GM12874 (cell line): ENCODE data around the gene GAL.

ENCODE experiments used
- TF ChIP-seq, protein P1 (sequence below): IDR thresholded peaks from 2 replicates; pipeline ENCODE4 v1.5.1; 2011; ENCODE audit warnings: low read depth, mild to moderate bottlenecking, control low read depth, low read length, moderate library complexity; ENCODE audit not compliant: insufficient read depth

The GAL gene

DNA sequence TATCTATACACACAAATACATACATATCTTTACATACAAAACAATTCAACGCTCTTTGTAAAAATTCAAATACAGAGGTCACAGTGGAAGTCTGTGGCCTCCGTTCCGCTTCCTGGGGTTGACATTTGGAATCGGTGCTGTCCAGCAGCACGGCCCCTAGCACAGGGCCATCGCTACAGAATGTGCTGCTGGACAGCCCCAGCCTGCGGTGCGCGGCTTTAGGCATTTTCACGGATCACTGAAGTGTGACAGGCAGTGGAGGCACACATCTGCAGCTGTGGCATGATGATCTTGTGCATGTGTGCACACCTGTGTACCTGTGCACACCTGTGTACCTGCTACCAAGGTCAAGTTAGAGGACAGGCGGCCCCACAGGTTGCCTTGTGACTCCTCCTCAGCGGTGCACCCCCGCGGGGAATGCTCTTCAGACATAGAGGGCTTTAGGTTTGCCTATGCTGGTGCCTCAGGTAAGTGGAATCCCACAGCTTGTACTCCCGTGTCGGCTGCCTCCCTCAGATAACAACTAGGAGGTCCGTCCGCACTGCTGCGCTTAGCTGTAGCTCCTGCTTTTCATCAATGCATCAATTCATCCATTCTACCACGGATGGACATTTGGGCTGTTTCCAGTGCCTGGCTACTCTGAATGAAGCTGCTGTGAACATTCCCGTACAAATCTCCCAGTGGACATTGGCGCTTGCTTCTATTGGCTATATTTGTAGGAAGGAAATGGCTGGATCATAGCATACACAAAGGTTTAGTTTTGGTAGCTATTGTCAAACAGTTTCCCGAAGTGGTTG, 29.9 kb downstream of the GAL start:
- TF ChIP-seq, protein P1, sequence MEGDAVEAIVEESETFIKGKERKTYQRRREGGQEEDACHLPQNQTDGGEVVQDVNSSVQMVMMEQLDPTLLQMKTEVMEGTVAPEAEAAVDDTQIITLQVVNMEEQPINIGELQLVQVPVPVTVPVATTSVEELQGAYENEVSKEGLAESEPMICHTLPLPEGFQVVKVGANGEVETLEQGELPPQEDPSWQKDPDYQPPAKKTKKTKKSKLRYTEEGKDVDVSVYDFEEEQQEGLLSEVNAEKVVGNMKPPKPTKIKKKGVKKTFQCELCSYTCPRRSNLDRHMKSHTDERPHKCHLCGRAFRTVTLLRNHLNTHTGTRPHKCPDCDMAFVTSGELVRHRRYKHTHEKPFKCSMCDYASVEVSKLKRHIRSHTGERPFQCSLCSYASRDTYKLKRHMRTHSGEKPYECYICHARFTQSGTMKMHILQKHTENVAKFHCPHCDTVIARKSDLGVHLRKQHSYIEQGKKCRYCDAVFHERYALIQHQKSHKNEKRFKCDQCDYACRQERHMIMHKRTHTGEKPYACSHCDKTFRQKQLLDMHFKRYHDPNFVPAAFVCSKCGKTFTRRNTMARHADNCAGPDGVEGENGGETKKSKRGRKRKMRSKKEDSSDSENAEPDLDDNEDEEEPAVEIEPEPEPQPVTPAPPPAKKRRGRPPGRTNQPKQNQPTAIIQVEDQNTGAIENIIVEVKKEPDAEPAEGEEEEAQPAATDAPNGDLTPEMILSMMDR, result no peak

DNA sequence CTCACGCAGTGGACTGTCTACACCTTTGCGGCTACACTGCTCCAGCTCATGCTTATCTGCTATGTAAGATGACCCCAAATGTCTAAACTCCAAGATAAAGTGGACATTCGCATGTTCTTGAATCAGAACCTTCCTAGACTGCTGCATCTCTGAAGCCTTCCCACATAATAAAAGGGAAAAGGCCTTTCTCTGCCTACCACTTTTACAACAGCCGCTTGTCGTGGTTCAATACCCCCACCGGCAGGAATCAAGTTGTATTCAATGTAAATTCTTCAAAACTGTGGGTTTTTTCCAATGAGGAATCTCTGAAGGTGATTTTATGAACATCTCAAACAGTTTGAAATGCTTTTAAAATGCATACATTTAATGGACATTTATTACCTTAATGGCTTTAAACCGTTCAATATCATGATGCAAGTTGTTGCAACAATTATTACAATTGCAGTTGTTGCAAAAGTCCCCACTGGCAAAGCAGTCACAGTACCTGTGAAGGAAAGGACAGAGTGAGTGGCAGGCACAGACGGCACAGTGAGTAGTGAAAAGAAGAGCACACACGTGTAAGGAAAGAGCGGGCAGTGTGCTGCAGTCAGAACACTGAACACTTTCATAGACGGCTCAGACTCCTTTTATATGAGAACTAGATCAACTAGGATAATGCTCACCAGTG, 31.2 kb downstream of the GAL start:
- TF ChIP-seq, protein P1, result no peak

DNA sequence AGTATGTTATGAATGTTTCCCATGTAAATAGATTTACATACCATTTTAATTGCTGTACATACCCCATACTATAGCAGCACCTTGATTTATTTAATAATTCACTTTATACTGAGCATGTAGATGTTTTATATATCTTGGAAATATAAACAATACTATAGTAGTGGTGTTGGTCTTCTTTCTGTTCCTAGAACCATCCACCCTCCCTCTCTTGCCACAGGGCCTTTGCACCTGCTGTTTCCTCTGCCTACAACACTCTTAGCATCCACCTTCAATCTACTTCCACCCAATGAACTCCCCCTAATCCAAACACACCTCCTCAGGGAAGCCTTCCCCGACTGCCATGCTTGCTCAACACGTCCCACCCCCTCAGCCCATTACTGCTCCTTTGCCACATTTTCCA, 36.7 kb downstream of the GAL start:
- TF ChIP-seq, protein P1, result no peak

DNA sequence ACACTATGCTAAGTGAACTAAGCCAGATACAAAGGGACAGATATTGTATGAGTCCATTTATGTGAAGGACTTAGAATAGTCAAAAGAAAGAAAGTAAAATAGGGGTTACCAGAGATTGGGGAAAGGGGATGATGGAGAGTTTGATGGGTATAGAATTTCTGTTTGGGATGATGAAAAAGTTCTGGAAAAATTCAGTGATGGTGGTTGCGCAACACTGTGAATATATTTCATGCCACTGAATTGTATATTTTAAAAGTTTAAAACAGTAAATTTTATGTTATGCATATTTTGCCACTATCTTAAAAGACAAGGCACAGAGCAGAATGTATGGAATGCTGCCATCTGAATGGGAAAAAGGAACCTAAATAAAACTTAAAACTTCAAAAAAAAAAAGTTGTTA, 37.8 kb downstream of the GAL start:
- TF ChIP-seq, protein P1, result no peak

DNA sequence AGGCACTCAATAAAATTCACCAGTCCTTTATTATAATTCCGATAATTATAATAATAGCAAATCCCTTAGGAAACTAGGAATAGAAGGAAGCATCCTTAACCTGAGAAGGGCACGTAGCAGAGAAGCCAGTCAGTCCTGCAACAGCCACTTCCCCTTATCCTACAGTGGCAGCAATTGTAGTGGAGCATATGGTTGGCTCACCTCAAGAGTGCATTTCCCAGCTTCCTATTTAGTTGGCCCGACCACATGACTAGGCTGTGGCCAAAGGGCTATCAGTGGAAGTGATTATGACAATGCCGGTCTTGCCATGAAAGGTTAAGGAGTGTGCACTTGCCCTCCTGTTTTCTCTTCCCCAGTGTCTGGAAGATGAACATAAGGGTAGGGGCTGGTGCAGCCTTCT, 39.9 kb downstream of the GAL start:
- TF ChIP-seq, protein P1, result no peak

DNA sequence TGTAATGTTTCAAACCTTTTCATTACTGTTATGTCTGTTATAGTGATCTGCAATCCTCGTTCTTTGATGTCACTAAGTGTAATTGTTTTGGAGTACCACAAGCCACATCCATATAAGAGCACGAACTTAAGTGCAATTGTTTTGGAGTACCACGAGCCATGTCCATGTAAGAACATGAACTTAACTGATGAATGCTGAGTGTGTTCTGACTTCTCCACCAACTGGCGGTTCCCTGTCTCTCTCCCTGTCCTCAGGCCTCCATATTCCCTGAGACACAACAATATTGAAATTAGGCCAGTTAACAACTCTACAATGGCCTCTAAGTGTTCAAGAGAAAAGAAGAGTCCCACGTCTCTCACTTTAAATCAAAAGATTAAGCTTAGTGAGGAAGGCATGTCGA, 43.4 kb downstream of the GAL start:
- TF ChIP-seq, protein P1, result no peak

DNA sequence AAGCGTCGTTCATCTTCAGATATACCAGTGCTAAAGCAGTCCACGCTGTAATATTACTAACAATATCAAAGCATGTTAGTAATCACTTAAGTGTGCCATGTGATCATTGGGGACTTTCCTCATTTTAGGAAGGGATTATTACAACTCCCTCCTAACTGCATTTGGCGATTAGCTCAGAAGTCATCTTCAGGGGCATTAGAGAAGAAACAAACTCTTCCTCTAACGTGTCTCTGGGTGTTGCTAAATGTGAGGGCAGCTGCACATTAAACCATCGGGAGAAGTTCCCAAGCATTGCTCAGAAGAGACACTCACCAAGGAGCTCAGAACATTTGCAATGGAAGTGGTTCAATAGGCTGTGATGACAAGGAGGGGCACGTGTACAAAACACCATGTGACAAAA, 49.8 kb downstream of the GAL start:
- TF ChIP-seq, protein P1, result no peak
